Lower leg skin (tissue), 3 donors: ENCODE results near the gene NAALADL2.

Experiments
- POLR2A ChIP-seq, 2 donors: fragments of 450-650 bp; IDR thresholded peaks; one replicate each; pipeline ENCODE4 v1.6.1; 2016 to 2017; ENCODE audit warnings: antibody characterized with exemption in 2 of 2, mild to moderate bottlenecking in 1 of 2, moderate library complexity in 1 of 2
- TF ChIP-seq, protein P1 (sequence below), 3 donors: fragments of 450-650 bp; IDR thresholded peaks; one replicate each; pipeline ENCODE4 v1.5.1; 2016; ENCODE audit warnings: antibody characterized with exemption in 3 of 3, mild to moderate bottlenecking in 3 of 3, moderate library complexity in 2 of 3

DNA sequence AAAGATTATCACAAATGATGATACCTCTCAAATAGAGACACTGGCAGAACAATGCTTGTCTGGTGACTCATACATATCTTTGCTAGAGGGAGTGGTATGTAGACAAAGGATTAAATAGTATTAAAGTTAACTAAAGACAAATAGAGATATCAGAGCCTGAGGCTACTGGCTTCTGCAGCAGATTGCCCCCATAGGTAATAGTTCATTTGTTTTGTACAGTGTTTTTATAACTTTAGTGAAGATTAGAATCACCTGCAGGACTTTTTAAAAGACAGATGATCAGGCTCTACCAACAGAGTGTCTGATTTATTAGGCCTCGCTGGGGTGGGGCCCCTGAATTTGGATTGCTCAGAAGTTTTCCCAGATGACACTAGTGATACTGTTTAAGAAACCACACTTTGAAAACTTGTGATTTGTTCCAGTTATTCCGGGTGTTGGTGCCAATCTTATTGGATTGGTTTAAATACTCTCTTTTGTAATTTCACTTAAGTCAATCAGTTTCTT is 96.4 kb downstream of the NAALADL2 start:
- TF ChIP-seq POLR2A (IDR thresholded peaks at IDR 0.05): no peak
- TF ChIP-seq, protein P1, sequence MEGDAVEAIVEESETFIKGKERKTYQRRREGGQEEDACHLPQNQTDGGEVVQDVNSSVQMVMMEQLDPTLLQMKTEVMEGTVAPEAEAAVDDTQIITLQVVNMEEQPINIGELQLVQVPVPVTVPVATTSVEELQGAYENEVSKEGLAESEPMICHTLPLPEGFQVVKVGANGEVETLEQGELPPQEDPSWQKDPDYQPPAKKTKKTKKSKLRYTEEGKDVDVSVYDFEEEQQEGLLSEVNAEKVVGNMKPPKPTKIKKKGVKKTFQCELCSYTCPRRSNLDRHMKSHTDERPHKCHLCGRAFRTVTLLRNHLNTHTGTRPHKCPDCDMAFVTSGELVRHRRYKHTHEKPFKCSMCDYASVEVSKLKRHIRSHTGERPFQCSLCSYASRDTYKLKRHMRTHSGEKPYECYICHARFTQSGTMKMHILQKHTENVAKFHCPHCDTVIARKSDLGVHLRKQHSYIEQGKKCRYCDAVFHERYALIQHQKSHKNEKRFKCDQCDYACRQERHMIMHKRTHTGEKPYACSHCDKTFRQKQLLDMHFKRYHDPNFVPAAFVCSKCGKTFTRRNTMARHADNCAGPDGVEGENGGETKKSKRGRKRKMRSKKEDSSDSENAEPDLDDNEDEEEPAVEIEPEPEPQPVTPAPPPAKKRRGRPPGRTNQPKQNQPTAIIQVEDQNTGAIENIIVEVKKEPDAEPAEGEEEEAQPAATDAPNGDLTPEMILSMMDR (IDR thresholded peaks at IDR 0.05): no peak
